LNCaP clone FGC (cell line): Measurements from ENCODE around the gene NUP37.

Experiments
- DNase-seq: peaks from one replicate; pipeline ENCODE4 v3.0.0-alpha.2; 2011; ENCODE audit warnings: low read depth
- H3K4me3 ChIP-seq: 2 replicates; pipeline ENCODE4 v1.5.1; 2011; ENCODE audit warnings: mild to moderate bottlenecking, low read depth, low read length, control low read depth
- CTCF ChIP-seq: IDR thresholded peaks from 2 replicates; pipeline ENCODE4 v1.5.1; 2012; ENCODE audit warnings: mild to moderate bottlenecking; ENCODE audit not compliant: control insufficient read depth, insufficient read depth; ENCODE audit errors: extremely low read depth

NUP37 gene

GRCh38 chr12:102043928-102044327, 76.0 kb downstream of the NUP37 start:
- H3K4me3 ChIP-seq = no peak overlapping the region
- no peak for DNase-seq
- TF ChIP-seq CTCF = no peak

- no peak for TF ChIP-seq CTCF
- DNase-seq = no peak
- H3K4me3 ChIP-seq = no peak overlapping the region
These were observed 85.7 kb downstream of the NUP37 start for GRCh38 chr12:102033991-102034745.

GRCh38 chr12:102031852-102032251, 88.1 kb downstream of the NUP37 start:
- DNase-seq = peak; percentile 91
- no peak overlapping the region for H3K4me3 ChIP-seq
- no peak for TF ChIP-seq CTCF

GRCh38 chr12:102029141-102029540, 90.8 kb downstream of the NUP37 start:
- no peak for TF ChIP-seq CTCF
- H3K4me3 ChIP-seq = no peak overlapping the region
- DNase-seq = no peak

- DNase-seq = no peak
These were observed 93.2 kb downstream of the NUP37 start for GRCh38 chr12:102026728-102027127.

GRCh38 chr12:102024765-102025164, 95.1 kb downstream of the NUP37 start:
- no peak for TF ChIP-seq CTCF
- no peak for DNase-seq
- no peak overlapping the region for H3K4me3 ChIP-seq

More at GRCh38 chr12:102026728-102027127, 93.2 kb downstream of the NUP37 start:
- no peak overlapping the region for H3K4me3 ChIP-seq
- no peak for TF ChIP-seq CTCF
